VCaP (cell line): Measurements from ENCODE around the gene AGPAT2.
A peak's percentile ranks its signal among the peaks of the same experiment; 100 is the strongest.

ENCODE experiments used
- H3K27ac ChIP-seq: fragments of 450-650 bp; 2 replicates; pipeline ENCODE4 v1.5.1; 2017
- CTCF ChIP-seq: fragments of 450-650 bp; conservative IDR thresholded peaks from 2 replicates; pipeline ENCODE4 v1.5.1; 2017; ENCODE audit warnings: mild to moderate bottlenecking, moderate library complexity

Gene AGPAT2

GRCh38 chr9:136713550-136713949, 26.3 kb upstream of the AGPAT2 start:
- peak overlapping the region; percentile 91 for H3K27ac ChIP-seq
- no peak for TF ChIP-seq CTCF

- peak overlapping the region; percentile 91 for H3K27ac ChIP-seq
- no peak for TF ChIP-seq CTCF
Measured at GRCh38 chr9:136712690-136713544, 25.7 kb upstream of the AGPAT2 start.

GRCh38 chr9:136711751-136712689, 24.8 kb upstream of the AGPAT2 start, which contains the start of gene DIPK1B:
DIPK1B (plus strand) TSS chr9:136712572; CDS start chr9:136712666, 94 bp downstream.
- peak within 1 kb of the TSS; percentile 91 for H3K27ac ChIP-seq
- TF ChIP-seq CTCF, result no peak

GRCh38 chr9:136711219-136711648, 24.0 kb upstream of the AGPAT2 start:
- H3K27ac ChIP-seq, result peak overlapping the region; percentile 91; the same call in 1 of the 2 replicates

- no peak for TF ChIP-seq CTCF
- no peak overlapping the region for H3K27ac ChIP-seq
Measured at GRCh38 chr9:136710543-136710942, 23.3 kb upstream of the AGPAT2 start.

GRCh38 chr9:136709454-136710109, 22.3 kb upstream of the AGPAT2 start:
- TF ChIP-seq CTCF, result no peak
- no peak overlapping the region for H3K27ac ChIP-seq

GRCh38 chr9:136707849-136708517, 20.7 kb upstream of the AGPAT2 start:
- no peak overlapping the region for H3K27ac ChIP-seq
- TF ChIP-seq CTCF, result no peak
